ENCODE measurements around the gene MYPOP.

DNA sequence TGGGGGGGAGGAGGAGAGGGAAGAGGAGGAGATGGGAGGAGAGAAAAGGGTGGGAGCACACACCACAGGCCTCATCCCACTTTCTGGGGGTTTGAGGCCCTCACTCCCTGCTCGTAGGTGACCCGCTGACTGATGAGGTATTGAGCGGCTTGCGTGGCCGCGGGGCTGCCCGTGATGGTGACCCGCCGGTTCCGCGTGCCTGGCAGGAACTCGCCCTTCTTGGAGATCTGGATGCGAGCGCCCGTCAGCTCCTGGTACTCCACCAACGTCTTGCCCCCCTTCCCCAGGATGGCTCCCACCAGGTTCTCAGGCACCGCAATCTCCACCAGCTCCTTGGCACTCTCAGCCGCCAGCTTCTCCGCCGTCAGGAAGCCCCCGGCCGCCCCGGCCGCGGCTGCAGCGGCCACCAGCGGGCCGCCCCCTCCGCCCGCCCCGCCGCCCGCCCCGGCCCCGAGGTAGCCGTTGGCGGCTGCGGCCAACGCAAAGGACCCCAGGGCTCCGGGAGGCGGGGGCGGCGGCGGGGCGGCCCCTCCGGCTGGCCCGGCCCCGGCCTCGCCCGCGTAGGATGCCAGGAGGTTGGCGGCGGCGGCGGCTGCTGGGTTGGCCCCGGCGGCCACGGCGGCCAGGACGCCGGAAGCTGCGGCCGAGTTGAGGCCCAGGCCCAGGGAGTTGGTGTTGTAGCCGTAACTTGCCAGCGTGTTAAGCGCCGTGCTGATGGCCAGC is 37.5 kb upstream of the MYPOP start:
- TF ChIP-seq CTCF (IDR thresholded peaks at IDR 0.05; ENCODE audit: low read depth, low read length, poor library complexity, severe bottlenecking) (no peak), EZH2phosphoT487 (IDR thresholded peaks at IDR 0.05; ENCODE audit: borderline replicate concordance, low read length) (no peak)

Data from DOHH2 (cell line).